Sigmoid colon (tissue), 4 donors: ENCODE results near the gene DGKI.

Source experiments
- CTCF ChIP-seq, 4 experiments: fragments of 450-650 bp in 3 of 4; fragments of 200-600 bp in 1 of 4; IDR thresholded peaks; one replicate each; pipeline ENCODE4 v1.5.1; 2016 to 2019; ENCODE audit warnings: antibody characterized with exemption in 4 of 4, mild to moderate bottlenecking in 3 of 4, moderate library complexity in 2 of 4
- EP300 ChIP-seq, 4 donors: sonication (generic); formaldehyde crosslinking; IDR thresholded peaks; one replicate each; pipeline ENCODE4 v1.6.1; 2017; ENCODE audit warnings: antibody characterized with exemption in 4 of 4
- POLR2A ChIP-seq, 2 donors: fragments of 450-650 bp; IDR thresholded peaks; one replicate each; pipeline ENCODE4 v1.6.1; 2016; ENCODE audit warnings: antibody characterized with exemption in 2 of 2, mild to moderate bottlenecking in 2 of 2, moderate library complexity in 2 of 2
- POLR2AphosphoS5 ChIP-seq, 4 donors: sonication (generic); formaldehyde crosslinking; IDR thresholded peaks; one replicate each; pipeline ENCODE4 v1.6.1; 2017; ENCODE audit warnings: antibody characterized with exemption in 4 of 4

GRCh38 chr7:137674048-137674447 is 172.7 kb downstream of the DGKI start:
- no peak for TF ChIP-seq CTCF (IDR thresholded peaks at IDR 0.05)
- TF ChIP-seq EP300 (IDR thresholded peaks at IDR 0.05), result no peak
- TF ChIP-seq POLR2AphosphoS5 (IDR thresholded peaks at IDR 0.05), result no peak
- TF ChIP-seq POLR2A (IDR thresholded peaks at IDR 0.05), result no peak
